Stimulated activated CD8-positive, alpha-beta memory T cell treated with anti-CD3 and anti-CD28 coated beads, Interleukin-7, amount 100 ng/mL, for 24 hours (primary cell): ENCODE measurements around the gene SLC3A2.

Source experiments
- DNase-seq: peaks from one replicate; pipeline ENCODE4 v3.0.0-alpha.2; 2020; ENCODE audit warnings: low read depth

SLC3A2 gene

GRCh38 chr11:62880231-62880802, 379 bp upstream of the SLC3A2 start:
- DNase-seq, result no peak

DNA sequence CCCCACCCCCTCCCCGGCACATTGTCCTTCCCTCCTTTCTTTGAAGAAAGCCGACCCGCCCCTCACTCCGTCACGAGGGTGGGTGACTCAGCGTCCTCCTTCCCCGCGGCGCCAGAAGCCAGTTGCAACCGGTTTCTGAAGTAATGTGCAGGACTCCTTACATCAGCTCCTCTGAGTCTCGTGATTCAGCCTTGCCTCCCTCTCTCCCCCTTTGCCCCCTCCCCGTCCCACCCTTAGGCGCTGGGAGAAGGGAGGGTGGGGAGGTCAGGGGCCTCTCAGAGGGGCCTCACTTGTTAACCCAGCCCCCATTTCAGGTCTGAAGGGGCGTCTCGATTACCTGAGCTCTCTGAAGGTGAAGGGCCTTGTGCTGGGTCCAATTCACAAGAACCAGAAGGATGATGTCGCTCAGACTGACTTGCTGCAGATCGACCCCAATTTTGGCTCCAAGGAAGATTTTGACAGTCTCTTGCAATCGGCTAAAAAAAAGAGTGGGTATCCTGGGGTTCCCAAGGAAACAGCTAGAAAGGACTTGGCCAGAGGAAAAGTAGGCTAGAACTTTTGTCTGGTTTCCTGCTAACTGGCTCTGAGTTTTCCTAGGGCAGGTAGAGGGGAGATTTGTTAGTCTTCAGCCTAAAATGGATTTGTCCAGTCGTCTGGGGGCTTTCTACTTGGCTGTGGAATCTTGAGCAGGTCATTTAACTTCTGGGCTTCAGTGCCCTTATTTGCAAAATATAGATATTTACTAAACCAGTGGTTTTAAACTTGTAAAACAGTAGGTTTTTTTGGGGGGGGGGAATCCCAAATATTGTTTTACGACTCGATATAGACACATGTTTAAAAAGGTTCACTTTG, 1.1 kb downstream of the SLC3A2 start:
- DNase-seq, result peak; percentile 90

- no peak for DNase-seq
Measured at GRCh38 chr11:62882431-62882749, 1.7 kb downstream of the SLC3A2 start.

DNA sequence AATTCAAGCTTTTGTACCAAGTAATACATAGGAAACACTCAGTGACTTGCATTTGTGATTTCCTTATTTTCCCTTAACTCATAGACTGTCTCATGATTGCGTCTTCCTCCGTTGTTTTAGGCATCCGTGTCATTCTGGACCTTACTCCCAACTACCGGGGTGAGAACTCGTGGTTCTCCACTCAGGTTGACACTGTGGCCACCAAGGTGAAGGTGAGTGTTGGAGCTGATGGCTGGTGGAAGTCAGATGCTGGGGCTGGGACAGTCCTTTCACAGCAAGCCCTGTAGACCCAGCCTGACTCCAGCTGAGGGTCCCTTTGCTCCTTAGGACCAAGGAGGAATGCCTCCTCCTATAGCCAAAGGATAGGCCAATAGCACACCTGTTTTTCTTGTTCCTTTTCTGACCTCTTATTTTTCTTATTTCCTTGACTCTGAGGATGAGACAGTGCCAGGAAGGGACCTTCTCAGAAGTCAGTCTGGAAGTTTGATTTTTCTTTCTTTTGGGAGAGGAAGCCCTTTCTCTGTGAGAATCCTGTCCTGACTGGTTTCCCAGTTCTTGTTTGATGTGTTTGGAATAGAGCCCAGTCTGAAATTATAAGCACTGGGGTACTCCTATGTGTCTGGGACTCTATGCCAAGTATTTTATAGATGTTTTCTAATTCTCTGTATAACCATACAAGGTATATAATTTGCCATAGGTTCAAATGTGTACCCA, 2.2 kb downstream of the SLC3A2 start:
- no peak for DNase-seq

GRCh38 chr11:62883673-62884072, 3.0 kb downstream of the SLC3A2 start:
- DNase-seq, result no peak

DNA sequence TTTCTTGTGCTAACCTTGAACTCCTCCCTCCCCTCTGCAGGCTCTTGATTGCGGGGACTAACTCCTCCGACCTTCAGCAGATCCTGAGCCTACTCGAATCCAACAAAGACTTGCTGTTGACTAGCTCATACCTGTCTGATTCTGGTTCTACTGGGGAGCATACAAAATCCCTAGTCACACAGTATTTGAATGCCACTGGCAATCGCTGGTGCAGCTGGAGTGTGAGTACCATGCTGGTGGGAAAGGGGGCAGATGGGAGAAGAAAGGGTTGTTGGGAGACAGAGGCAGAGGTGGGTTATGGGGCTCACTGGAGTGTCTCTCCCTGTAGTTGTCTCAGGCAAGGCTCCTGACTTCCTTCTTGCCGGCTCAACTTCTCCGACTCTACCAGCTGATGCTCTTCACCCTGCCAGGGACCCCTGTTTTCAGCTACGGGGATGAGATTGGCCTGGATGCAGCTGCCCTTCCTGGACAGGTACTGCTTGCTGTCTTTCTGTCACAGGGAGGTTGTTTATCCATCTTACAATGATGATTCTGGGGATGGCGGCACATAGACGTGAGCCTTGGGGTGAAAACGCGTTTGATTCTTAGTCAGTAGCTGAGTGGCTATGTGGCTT, 4.5 kb downstream of the SLC3A2 start:
- DNase-seq, result no peak

GRCh38 chr11:62888406-62888805, 7.7 kb downstream of the SLC3A2 start:
- DNase-seq, result no peak

DNA sequence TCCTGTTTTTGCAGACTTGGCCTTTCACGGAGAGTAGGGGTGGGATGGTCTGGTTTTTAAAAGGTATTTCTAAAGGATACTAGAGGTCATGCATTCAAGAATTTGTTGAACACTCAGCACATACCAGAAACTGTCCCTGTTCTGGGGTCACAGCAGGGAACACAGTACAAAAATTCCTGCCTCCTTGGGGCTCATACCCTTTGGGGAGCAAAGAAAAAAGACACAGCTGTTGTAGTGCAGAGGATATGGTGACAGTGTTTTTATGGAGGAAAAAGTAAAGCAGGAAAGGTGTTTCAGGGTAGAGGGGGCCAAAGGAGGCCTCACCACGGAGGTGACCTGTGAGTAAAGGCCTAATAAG, 8.4 kb downstream of the SLC3A2 start:
- no peak for DNase-seq

- DNase-seq, result no peak
Measured at GRCh38 chr11:62889484-62890437, 9.1 kb downstream of the SLC3A2 start.

- no peak for DNase-seq
Measured at GRCh38 chr11:62892077-62892922, 11.6 kb downstream of the SLC3A2 start.

- no peak for DNase-seq
Measured at GRCh38 chr11:62895501-62895900, 14.8 kb downstream of the SLC3A2 start.

- no peak for DNase-seq
Measured at GRCh38 chr11:62896049-62896448, 15.4 kb downstream of the SLC3A2 start.

DNA sequence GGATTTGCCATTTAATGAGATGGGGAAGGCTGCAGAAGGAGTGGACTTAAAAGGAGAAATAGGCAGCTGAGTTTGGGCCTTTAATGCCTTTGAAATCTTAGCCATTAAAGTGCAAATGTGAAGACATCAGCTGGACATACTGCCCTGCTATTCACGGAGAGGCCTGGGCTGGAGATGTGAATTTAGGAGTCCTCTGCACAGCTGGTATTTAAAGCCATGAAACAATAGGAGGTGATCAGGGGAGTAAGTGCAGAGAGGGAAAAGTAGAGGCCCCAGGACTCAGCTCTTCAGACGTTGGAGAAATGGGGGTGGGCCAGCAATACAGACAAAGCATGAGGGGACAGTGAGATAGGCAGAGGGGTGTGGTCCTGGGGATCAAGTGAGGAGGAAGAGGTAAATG, 16.6 kb downstream of the SLC3A2 start:
- DNase-seq, result no peak

- no peak for DNase-seq
Measured at GRCh38 chr11:62898027-62898426, 17.3 kb downstream of the SLC3A2 start.

- no peak for DNase-seq
Measured at GRCh38 chr11:62902932-62903331, 22.2 kb downstream of the SLC3A2 start.

DNA sequence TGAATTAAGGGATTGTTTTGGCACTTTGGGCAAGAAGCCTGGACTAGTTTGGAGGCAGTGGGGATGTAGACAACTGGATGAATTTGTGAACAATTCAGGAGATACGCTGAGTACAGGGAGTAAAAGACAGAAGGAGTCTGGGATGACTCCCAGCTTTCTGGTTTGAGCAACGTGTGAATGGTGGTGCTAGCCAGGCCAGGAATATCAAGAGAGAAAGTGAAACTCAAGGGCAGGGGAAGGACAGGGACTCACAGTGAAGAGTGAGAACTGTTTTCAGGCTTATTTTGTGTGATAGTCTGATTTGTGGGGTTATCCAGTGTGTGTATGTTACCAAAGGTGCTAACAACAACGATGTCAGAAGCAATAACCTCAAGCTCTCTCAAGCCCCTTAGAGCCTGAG, 24.6 kb downstream of the SLC3A2 start:
- DNase-seq, result no peak

DNA sequence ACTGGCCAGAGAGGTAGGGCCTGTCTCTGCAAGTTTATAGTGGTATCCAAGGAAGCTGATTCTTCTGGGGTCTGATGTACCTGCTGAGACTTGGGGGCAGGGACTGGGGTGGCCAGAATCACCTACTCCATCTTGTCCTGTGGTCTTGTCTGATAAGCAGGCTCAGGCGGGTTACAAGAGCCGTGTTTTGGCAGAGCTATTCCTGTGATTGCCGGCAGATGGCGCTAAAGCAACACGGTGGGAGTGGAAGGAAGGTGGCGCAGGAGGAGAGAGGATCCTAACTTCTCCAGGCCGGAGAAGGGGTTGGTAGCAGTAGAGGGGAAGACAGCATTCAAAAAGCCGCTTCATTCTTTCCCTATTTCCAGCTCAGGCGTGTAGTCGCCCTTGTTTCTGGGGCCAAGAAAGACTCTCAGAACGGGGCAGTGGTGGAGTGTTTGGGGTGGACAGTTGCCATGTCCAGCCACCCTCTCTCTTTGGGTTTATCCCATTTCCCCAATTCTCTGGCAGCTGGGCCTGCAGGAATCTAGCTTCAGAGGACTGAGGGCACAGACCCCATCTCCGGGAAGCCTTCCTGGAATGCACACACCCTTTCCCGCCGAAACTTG, 25.3 kb downstream of the SLC3A2 start:
- DNase-seq, result peak; percentile 49

- no peak for DNase-seq
Measured at GRCh38 chr11:62908468-62909072, 27.9 kb downstream of the SLC3A2 start.

DNA sequence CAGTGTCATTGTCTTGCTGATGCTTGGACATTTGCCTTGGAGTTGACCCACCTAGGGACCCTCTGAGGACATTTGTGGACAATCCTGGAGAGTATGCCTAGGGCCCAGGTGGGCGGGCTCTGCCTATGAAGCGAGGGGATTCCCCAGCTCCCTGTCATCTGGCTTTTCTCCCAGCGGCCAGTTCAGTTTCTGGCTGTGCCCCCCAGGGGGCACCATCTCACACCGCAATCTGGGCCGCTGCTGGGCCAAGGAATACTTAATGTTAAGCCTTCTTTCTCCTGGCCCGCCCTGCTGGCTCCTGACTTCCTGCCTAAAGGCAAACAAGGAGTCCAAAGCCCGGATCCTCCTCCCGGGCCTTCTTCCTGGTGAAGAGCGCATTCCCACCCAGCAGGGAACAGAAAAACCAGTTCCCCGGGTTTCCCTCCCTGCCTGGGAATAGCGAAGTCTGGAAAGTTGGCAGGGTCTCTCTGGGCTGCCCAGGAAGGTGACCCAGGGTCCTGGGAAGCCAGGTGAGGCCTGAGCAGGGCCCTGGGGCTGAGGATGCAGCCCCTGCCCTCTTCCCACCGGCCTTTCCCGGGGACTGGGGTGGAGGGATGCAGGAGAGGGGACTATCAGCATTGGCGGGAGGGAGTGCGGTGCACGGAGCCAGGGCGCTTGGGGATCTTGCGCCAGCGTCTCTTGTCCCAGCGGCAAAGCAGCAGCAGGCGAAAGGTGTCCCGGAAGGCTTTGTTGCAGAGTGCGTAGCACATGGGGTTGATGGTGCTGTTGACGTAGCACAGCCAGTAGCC, 28.6 kb downstream of the SLC3A2 start:
- no peak for DNase-seq
